GM12892 (cell line): Measurements from ENCODE around the gene RAB13.

Experiments
- POLR2A ChIP-seq: IDR thresholded peaks from 2 replicates; pipeline ENCODE4 v1.6.1; 2011; ENCODE audit warnings: low read depth, low read length, control low read depth
- POLR2AphosphoS5 ChIP-seq: IDR thresholded peaks from 2 replicates; pipeline ENCODE4 v1.6.1; 2011; ENCODE audit warnings: low read depth, low read length, control low read depth
- TAF1 ChIP-seq: IDR thresholded peaks from 2 replicates; pipeline ENCODE4 v1.6.1; 2011; ENCODE audit warnings: low read depth, mild to moderate bottlenecking, control low read depth, low read length, borderline replicate concordance

DNA sequence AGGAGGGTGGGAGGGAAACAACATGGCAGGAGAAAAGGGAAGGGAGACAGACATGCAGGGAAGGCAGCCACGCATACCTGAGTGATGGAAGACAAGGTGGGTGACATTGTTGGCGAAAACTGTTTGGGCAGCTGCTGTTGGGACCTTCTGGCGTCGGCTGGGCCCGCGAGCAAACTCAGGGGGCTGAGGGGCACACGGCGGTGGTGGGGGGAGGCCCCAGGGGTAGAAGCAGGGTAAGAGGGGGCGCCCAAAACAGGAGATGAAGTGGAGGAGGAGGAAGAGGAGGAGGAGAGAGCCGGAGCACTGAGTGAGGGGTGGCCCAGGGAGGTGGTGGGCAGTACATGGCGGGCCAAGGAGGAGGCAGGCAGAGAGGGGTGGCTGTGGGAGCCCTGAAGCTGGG lies 35.0 kb downstream of the RAB13 start:
- TF ChIP-seq TAF1 (no peak), POLR2A (no peak), POLR2AphosphoS5 (no peak)
